Neuronal stem cell (in vitro differentiated cells): ENCODE results near the gene GYS1.

ENCODE experiments used
- DNase-seq: peaks from one replicate; pipeline ENCODE4 v3.0.0-alpha.2; 2013; ENCODE audit warnings: low spot score
- H2AFZ ChIP-seq: one replicate; pipeline ENCODE4 v1.6.1; 2013; ENCODE audit warnings: mild to moderate bottlenecking, low read length, inconsistent platforms
- H2AK5ac ChIP-seq: 2 replicates; pipeline ENCODE4 v1.6.1; 2013; ENCODE audit warnings: low read depth, mild to moderate bottlenecking, inconsistent platforms, low read length, moderate library complexity, mixed read lengths
- H2BK120ac ChIP-seq: 2 replicates; pipeline ENCODE4 v1.6.1; 2013; ENCODE audit warnings: low read depth, mild to moderate bottlenecking, inconsistent platforms, low read length, moderate library complexity, mixed read lengths
- H2BK12ac ChIP-seq: one replicate; pipeline ENCODE4 v1.6.1; 2013; ENCODE audit warnings: low read length, inconsistent platforms
- H2BK15ac ChIP-seq: 2 replicates; pipeline ENCODE4 v1.6.1; 2013; ENCODE audit warnings: mild to moderate bottlenecking, low read length, inconsistent platforms, mixed read lengths
- H2BK5ac ChIP-seq: one replicate; pipeline ENCODE4 v1.6.1; 2013; ENCODE audit warnings: inconsistent platforms, mild to moderate bottlenecking, low read length, moderate library complexity
- H3K14ac ChIP-seq: one replicate; pipeline ENCODE4 v1.6.1; 2013; ENCODE audit warnings: low read length, inconsistent platforms
- H3K18ac ChIP-seq: 2 replicates; pipeline ENCODE4 v1.6.1; 2013; ENCODE audit warnings: low read length, inconsistent platforms
- H3K23ac ChIP-seq: 2 replicates; pipeline ENCODE4 v1.6.1; 2013; ENCODE audit warnings: low read depth, mild to moderate bottlenecking, mixed read lengths, low read length, inconsistent platforms; ENCODE audit not compliant: poor library complexity
- H3K27ac ChIP-seq: replicated peaks from 3 replicates; pipeline ENCODE4 v1.5.1; 2013; ENCODE audit warnings: low read length, inconsistent platforms
- H3K27me3 ChIP-seq, 3 experiments: 2 replicates each; pipeline ENCODE4 v1.6.1; 2013; ENCODE audit warnings: low read length in 3 of 3, mild to moderate bottlenecking in 2 of 3, inconsistent platforms in 1 of 3, low read depth in 1 of 3, mixed read lengths in 1 of 3, moderate library complexity in 1 of 3; ENCODE audit not compliant: control insufficient read depth in 3 of 3, insufficient read depth in 3 of 3
- H3K36me3 ChIP-seq, 2 donors: replicated peaks in 1 of 2; 2 replicates each; pipeline ENCODE4 v1.6.1; 2013; ENCODE audit warnings: low read length in 2 of 2; ENCODE audit not compliant: control insufficient read depth in 2 of 2, insufficient read depth in 2 of 2
- H3K4ac ChIP-seq: 2 replicates; pipeline ENCODE4 v1.6.1; 2013; ENCODE audit warnings: inconsistent platforms, mild to moderate bottlenecking, low read length, moderate library complexity
- H3K4me1 ChIP-seq, 2 donors: 1 replicate in 1 of 2; 2 replicates in 1 of 2; pipeline ENCODE4 v1.6.1; 2013; ENCODE audit warnings: low read length in 2 of 2, low read depth in 1 of 2; ENCODE audit not compliant: control insufficient read depth in 2 of 2, insufficient read depth in 1 of 2
- H3K4me2 ChIP-seq: one replicate; pipeline ENCODE4 v1.6.1; 2013; ENCODE audit warnings: mild to moderate bottlenecking, low read length, inconsistent platforms; ENCODE audit not compliant: insufficient read depth, poor library complexity, severe bottlenecking
- H3K4me3 ChIP-seq, 2 donors: 2 replicates each; pipeline ENCODE4 v1.5.1; 2013; ENCODE audit warnings: low read length in 2 of 2, mild to moderate bottlenecking in 2 of 2, inconsistent platforms in 1 of 2, moderate library complexity in 1 of 2
- H3K79me1 ChIP-seq: one replicate; pipeline ENCODE4 v1.6.1; 2013; ENCODE audit warnings: low read depth, mild to moderate bottlenecking, inconsistent platforms, low read length, moderate library complexity
- H3K9ac ChIP-seq: one replicate; pipeline ENCODE4 v1.6.1; 2013; ENCODE audit warnings: mild to moderate bottlenecking, low read depth, low read length, inconsistent platforms; ENCODE audit not compliant: poor library complexity
- H3K9me3 ChIP-seq, 2 donors: replicated peaks in 1 of 2; 2 replicates each; pipeline versions ENCODE3 to v1.6.1; 2013; ENCODE audit warnings: low read length in 2 of 2, mild to moderate bottlenecking in 2 of 2, inconsistent platforms in 1 of 2, low read depth in 1 of 2, mixed read lengths in 1 of 2, moderate library complexity in 1 of 2; ENCODE audit not compliant: control insufficient read depth in 2 of 2, insufficient read depth in 1 of 2
- H4K8ac ChIP-seq: one replicate; pipeline ENCODE4 v1.6.1; 2013; ENCODE audit warnings: low read depth, mild to moderate bottlenecking, inconsistent platforms, low read length, moderate library complexity
- H4K91ac ChIP-seq: one replicate; pipeline ENCODE4 v1.6.1; 2013; ENCODE audit warnings: low read length, low read depth, mild to moderate bottlenecking, inconsistent platforms; ENCODE audit not compliant: poor library complexity
- WGBS, 2 donors: extraction: QIAGEN DNeasy Blood & Tissue Kit; methylation state at CpG; one replicate each; pipeline ENCODE4 v1.1.7; 2013; ENCODE audit warnings: missing lambda C conversion rate in 2 of 2, mixed read lengths in 1 of 2; ENCODE audit not compliant: insufficient read length in 2 of 2, insufficient replicate concordance in 1 of 2; ENCODE audit errors: extremely low coverage in 2 of 2; 5-methylcytosine and 5-hydroxymethylcytosine counted together

The GYS1 gene

GRCh38 chr19:48945415-48945814 is 47.7 kb downstream of the GYS1 start:
- H3K27me3 ChIP-seq, result no peaks in the 10 kb centered on the region
- no peak overlapping the region for H3K27ac ChIP-seq
- no peak for DNase-seq
- WGBS, 2 donors, result no CpG with 5 or more reads among the region's 5 CpGs
- H3K9me3 ChIP-seq, result peaks cover 5% of the 10 kb centered on the region in 2 donors
- H3K36me3 ChIP-seq, result no peaks in the 10 kb centered on the region
- no peak overlapping the region for H4K91ac ChIP-seq
- H3K4me2 ChIP-seq, result no peak overlapping the region
- no peak overlapping the region for H3K18ac ChIP-seq
- H3K4me1 ChIP-seq, result peaks cover 0 to 3% of the 10 kb centered on the region in 2 donors
- no peak overlapping the region for H4K8ac ChIP-seq
- H3K4me3 ChIP-seq, result no peak overlapping the region
- H3K79me1 ChIP-seq, result no peaks in the 10 kb centered on the region
- H2BK120ac ChIP-seq, result no peak overlapping the region
- H2BK15ac ChIP-seq, result no peak overlapping the region
- H3K14ac ChIP-seq, result no peak overlapping the region
- no peak overlapping the region for H3K23ac ChIP-seq
- no peak overlapping the region for H3K9ac ChIP-seq
- no peak overlapping the region for H3K4ac ChIP-seq
- H2AK5ac ChIP-seq, result no peak overlapping the region
- no peak overlapping the region for H2BK5ac ChIP-seq
- H2AFZ ChIP-seq, result no peak overlapping the region
- H2BK12ac ChIP-seq, result no peak overlapping the region

GRCh38 chr19:48943081-48943480 is 50.0 kb downstream of the GYS1 start:
- H3K14ac ChIP-seq, result no peak overlapping the region
- H4K8ac ChIP-seq, result no peak overlapping the region
- no peak overlapping the region for H3K4ac ChIP-seq
- H2BK5ac ChIP-seq, result no peak overlapping the region
- H3K4me1 ChIP-seq, result peaks cover 0 to 3% of the 10 kb centered on the region in 2 donors
- no peak overlapping the region for H2BK120ac ChIP-seq
- H3K79me1 ChIP-seq, result no peaks in the 10 kb centered on the region
- H3K27ac ChIP-seq, result no peak overlapping the region
- WGBS, 2 donors, result no CpG with 5 or more reads among the region's 6 CpGs
- no peak overlapping the region for H2BK12ac ChIP-seq
- no peak overlapping the region for H3K9ac ChIP-seq
- H2AK5ac ChIP-seq, result no peak overlapping the region
- H3K9me3 ChIP-seq, result peaks cover 5% of the 10 kb centered on the region in 2 donors
- H3K23ac ChIP-seq, result no peak overlapping the region
- DNase-seq, result no peak
- no peak overlapping the region for H3K18ac ChIP-seq
- H4K91ac ChIP-seq, result no peak overlapping the region
- H2AFZ ChIP-seq, result no peak overlapping the region
- H2BK15ac ChIP-seq, result no peak overlapping the region
- no peak overlapping the region for H3K4me2 ChIP-seq
- no peaks in the 10 kb centered on the region for H3K36me3 ChIP-seq
- H3K4me3 ChIP-seq, result no peak overlapping the region
- H3K27me3 ChIP-seq, result no peaks in the 10 kb centered on the region

GRCh38 chr19:48940902-48941301 is 52.2 kb downstream of the GYS1 start:
- H3K18ac ChIP-seq, result no peak overlapping the region
- no peak overlapping the region for H3K14ac ChIP-seq
- H2AK5ac ChIP-seq, result no peak overlapping the region
- H3K27me3 ChIP-seq, result no peaks in the 10 kb centered on the region
- H3K9me3 ChIP-seq, result peaks cover 0 to 5% of the 10 kb centered on the region in 2 donors
- no CpG with 5 or more reads among the region's 5 CpGs for WGBS, 2 donors
- no peak overlapping the region for H2BK12ac ChIP-seq
- H4K8ac ChIP-seq, result no peak overlapping the region
- no peak overlapping the region for H3K23ac ChIP-seq
- no peak overlapping the region for H3K9ac ChIP-seq
- no peak overlapping the region for H2BK120ac ChIP-seq
- H3K4me3 ChIP-seq, result no peak overlapping the region
- H3K4me2 ChIP-seq, result no peak overlapping the region
- H3K79me1 ChIP-seq, result no peaks in the 10 kb centered on the region
- H3K36me3 ChIP-seq, result no peaks in the 10 kb centered on the region
- peaks cover 0 to 3% of the 10 kb centered on the region in 2 donors for H3K4me1 ChIP-seq
- H2AFZ ChIP-seq, result no peak overlapping the region
- no peak overlapping the region for H3K4ac ChIP-seq
- no peak overlapping the region for H2BK5ac ChIP-seq
- H4K91ac ChIP-seq, result no peak overlapping the region
- H2BK15ac ChIP-seq, result no peak overlapping the region
- H3K27ac ChIP-seq, result no peak overlapping the region
- no peak for DNase-seq

GRCh38 chr19:48938256-48938655 is 54.9 kb downstream of the GYS1 start:
- Histone ChIP-seq H4K8ac (no peak overlapping the region), H3K4ac (no peak overlapping the region), H2AFZ (no peak overlapping the region), H3K23ac (no peak overlapping the region), H3K27ac (no peak overlapping the region), H3K9ac (no peak overlapping the region), H3K4me3 (no peak overlapping the region), H2BK12ac (no peak overlapping the region), H3K9me3 (peaks cover 0 to 5% of the 10 kb centered on the region in 2 donors), H2BK15ac (no peak overlapping the region), H3K4me1 (peaks cover 3 to 6% of the 10 kb centered on the region in 2 donors), H2BK120ac (no peak overlapping the region), H3K18ac (no peak overlapping the region), H3K79me1 (no peaks in the 10 kb centered on the region), H3K36me3 (no peaks in the 10 kb centered on the region), H2AK5ac (no peak overlapping the region), H3K14ac (no peak overlapping the region), H4K91ac (no peak overlapping the region), H2BK5ac (no peak overlapping the region), H3K27me3 (peaks cover 0 to 1% (median under 1%) of the 10 kb centered on the region in 3 experiments), H3K4me2 (no peak overlapping the region)
- DNase-seq, result no peak
- WGBS, 2 donors, result no CpG with 5 or more reads among the region's 7 CpGs
